ENCODE measurements around the gene KRT34.
"Not testable (repeated sequence)": the region's sequence is repeated elsewhere in the genome, so short reads cannot be mapped to it uniquely, and the experiment has no call there.

The KRT34 gene

DNA sequence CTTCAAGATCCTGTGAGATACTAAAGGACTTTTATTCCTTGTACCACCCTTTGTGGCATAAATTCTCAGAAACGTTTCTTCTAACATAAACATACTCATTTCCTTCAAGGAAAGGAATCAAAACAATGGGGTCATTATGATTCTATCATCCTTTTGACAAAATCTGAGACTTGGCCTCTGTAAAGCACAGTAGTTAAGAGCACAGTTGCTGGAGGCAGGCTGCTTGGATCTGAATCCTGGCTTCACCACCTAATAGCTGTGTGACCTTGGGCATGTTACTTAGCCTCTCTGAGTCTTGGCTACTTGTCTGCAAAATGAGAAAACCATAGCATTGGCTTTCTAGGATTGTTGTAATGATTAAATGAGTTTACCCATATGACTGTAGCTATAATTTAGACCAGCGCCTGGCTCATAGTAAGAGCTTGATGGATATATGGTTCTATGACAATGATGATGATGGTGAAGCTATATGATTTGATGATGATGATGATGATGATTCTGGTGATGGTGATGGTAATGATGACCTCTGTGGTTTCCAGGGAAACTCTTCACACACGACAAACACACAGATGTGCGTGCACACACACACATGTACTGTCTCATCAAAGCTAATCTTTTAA is 21.4 kb upstream of the KRT34 start:
- DNase-seq = peak; percentile 30 to 36

DNA sequence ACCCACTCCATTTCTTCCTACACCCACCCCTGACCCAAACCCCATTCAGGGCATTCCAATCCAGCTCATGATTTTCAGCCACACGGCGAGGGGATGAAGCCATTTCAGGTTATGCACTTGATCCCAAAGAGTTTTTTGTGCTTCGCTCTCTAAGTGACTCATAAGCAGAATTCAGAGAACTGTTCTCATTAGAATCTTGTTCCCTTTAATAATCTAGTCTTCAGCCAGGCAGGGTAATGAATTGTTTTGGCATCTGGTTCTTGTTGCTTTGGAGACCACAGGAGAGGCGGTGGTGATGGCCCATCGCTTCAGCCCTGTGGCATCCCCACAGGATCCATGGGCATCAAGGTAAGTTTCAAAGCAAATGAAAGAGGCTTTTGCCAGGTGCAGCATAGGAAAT is 20.1 kb upstream of the KRT34 start:
- no peak for DNase-seq

DNA sequence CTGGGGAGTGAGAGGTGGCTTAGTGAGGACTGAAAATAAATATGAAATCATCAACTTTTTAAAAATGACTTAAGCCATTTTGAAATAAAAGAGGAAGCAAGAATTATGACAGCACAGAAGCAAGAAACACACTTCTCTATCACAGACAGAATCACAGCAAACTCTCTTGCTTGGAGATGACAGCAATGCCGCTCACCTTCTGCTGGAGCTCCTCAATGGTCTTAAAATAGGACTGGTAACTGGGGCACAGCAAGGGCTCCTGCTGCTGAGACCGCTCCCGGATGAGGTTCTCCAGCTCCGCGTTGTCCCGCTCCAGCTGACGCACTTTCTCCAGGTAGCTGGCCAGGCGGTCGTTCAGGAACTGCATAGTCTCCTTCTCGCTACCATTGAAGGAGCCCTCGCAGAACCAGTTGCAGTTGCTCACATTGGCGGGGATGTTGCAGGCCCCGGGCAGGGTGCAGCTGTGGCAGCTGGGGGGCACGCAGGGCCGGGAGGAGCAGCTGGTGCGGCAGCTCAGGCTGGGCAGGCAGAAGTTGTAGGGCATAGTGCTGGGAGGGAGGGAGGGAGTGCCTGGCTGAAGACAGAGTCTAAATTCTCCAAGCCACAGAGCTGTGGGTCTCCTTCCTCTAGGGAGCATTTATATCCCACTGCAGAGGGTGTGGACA is 15.0 kb upstream of the KRT34 start, which contains the start of gene KRT31:
KRT31 (minus strand) TSS at position 613 of the 665 bp plus-strand sequence; CDS start at position 544, 69 bp downstream.
- DNase-seq = no peak

DNA sequence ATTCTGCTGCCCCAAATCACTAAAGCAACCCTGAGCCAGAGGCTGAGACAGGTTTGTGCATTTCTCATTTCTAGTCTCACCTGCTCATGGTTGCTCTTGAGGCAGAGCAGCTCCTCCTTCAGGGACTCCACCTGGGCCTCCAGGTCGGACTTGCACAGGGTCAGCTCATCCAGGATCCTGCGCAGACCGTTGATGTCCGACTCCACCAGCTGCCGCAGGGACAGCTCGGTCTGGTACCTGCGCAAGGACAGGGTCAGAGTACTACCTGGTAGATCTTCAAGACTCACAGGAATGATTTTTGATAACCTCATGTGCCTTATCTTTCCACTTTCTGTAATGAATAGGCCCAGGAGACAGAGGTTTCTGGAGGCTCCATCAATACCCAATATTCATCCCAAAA is 14.2 kb upstream of the KRT34 start:
- no peak for DNase-seq

DNA sequence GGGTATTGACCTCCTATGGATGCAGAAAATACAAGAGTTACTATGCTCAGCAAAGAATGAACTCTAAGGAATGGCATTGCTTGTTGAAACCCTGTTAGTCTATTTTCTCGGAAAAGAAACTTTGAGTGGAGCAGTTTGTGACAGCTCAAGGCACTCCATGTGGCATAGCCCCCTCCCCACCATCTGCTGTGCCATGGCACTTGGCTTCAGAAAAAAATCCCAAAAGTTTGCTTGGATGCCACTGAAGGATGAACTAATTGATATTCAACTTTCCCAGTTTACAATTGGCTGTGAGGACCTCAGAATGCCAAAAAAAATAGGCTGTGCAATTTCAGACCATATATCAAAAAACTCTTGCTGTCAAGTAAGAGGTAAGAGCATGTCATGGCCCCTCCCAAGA is 13.5 kb upstream of the KRT34 start:
- DNase-seq = no peak

DNA sequence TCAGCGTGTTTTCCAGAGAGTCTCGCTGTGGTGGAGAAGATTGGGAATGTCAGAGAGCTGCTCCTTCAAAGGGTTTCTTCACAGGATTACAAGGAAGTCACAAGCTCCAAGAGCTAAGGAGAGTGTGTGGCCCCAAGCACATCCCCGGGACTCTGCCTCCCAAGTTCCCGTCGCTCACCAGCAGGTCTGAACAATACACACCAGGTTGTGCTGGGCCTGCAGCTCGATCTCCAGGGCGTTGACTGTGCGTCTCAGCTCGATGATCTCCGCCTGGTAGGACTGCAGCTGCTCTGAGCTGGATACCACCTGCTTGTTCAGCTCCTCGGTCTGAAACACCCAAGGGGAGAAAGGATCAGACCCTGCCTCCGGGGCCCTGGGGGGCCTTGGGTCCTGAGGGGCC is 12.9 kb upstream of the KRT34 start:
- not testable (repeated sequence) for DNase-seq

DNA sequence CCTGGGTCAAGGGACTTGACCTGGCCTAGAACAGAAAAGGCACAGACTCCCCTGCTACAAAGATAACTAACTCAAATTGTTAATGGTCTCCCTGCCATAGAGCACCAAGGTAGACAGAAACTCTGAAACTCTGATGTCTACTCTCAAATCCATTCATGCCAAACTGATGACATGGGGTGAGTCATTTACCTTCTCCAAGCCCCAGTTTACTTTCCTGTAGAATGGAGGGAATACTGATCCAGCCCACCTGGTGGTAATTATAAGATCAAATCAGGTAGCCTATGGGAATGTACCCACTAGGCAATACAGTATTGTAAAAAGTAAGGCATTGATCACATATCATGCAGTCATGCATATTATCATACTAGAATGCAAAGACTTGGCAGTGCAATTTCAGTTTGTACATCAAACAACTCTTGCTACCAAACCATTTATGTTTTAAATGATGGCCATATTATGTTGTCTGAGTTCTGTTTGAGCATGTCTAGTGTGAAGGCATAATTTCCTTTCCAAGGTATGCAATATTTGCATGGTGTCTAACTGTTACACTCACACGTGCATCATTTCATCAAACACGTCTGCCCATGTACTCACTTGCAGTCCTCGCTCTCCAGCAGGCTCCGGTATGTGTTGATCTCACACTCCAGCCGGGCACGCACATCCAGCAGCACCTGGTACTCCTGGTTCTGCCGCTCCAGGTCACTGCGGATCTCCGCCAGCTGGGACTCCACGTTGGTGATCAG is 12.3 kb upstream of the KRT34 start:
- DNase-seq = no peak

DNA sequence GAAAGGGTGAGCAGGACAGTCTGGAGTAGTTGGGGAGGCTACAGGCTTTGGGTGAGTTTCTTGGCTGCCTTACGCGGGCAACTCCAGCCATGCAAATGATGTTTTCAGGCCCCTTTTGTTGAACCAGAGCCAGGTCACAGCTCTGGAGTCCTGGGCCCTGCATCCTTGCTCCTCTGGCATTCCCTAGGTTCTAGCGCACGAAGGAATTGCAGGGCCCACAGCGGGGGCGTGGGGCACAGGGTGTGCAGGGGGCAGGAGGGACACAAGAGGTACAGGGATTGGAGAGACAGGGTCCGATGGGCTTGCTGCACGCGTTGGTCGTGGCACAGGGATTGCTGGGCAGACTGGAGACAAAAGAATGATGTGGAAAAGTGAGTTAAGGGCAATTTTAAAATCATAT is 11.7 kb upstream of the KRT34 start:
- DNase-seq = no peak

DNA sequence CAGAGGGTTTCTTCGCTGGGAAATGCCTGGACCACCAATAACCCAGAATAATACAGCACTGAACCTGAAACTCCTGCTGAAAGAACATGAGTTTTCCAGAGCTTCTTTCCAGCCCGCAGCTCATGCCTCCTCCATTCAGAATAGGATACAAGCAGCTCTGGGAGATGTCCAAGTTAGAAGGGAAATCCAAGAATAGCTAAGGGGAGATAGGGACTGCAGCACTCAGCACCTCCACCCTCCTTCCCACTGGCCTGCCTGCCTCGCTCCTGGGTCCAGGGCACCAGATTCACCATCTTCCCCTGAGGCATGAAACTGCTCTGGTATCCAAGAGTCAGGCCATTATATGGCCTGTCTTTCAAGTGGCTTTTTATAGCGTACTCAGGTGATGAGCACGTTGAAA is 11.2 kb upstream of the KRT34 start:
- DNase-seq = no peak

DNA sequence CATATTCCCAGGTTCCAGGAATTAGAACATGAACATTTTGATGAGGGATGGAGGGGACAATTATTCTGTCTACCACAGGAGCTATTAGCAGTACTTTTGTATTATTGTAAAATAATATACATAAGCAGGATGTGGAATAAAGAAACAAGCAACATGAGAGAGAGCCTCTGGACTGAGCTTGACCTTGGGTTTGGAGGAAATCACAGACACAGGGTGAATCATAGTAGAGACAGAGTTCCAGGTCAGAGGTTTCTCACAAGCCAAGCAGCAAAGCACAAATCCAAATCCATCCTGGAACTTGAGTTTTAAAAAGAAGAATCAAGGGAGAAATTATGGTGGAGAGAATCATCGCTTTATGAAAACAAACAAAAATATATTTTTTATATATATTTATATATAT is 10.2 kb upstream of the KRT34 start:
- DNase-seq = no peak

DNA sequence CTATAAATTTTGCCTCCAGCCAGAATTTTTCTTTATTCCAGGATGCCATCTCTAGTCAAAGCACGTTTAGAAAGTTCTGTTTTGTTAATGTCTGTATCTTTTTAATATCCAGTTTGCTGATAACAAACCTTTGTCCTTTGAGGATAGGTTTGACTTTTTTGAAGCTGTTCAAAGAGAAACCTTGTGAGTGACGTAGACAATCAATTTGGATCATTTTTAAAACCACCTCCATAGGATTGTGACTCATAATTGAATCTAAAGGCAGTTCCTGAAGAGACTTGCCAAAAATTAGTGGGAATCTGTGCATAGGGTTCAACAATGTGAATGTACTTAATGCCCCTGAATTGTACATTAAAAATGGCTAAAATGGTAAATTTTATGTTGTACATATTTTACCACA is 9.4 kb upstream of the KRT34 start:
- no peak for DNase-seq

DNA sequence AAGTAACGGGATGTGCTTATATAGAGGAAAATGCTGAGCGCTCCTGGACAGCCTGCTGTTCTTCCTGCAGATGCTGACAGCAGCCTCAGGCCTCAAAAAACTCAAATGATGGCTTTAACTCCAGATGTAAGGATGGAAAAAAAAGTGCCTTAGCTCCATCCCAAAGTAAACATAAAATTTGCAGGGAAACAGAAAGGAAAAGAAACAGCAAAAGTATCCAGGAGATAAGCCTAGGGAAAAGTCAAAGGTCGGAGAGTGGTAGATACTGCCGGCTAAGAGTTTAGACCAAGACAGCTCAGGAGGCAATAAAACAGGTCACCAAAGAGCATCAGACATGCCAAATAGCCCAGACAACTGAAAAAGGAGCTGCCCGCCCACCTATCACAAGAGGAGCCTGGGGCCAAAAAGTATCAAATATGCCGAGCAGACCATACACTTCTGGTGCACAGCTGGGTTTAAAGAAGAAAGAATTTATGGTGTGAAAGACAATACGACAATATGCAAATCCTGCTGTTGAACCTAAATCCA is 8.4 kb upstream of the KRT34 start:
- DNase-seq = no peak

DNA sequence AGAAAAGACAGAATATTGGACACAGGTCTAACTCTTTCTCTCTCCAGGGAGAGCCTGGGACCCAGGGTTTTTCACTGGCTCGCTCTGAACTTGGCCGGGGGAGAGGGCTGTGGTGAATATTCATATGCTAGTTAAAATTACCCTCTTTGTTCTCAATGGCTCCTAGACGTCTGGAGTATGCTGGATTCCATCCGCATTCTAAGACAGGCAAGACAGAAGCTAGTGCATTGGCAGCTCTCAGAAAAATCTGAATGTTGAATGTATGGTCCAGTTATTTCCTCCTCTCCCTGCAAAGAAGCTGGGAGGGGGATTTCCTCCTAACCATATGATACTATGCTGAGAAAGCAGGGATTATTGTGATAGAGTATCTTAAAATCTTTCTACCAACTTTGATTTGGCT is 5.6 kb upstream of the KRT34 start:
- DNase-seq = no peak

DNA sequence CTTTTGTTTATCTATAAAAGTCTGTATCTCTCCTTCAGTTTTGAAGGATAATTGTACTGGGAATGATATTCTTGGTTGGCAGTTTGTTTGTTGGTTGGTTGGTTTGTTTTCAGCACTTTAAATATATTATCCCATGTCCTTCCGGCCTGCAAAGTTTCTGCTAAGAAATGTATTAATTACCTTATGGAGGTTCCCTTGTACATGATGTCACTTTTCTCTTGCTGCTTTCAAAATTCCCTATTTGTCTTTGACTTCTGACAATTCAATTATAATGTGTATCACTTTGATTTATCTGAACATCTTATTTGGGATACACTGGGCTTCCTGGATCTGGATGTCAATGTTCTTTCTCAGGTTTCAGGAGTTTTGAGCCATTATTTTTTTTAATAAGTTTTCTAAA is 4.1 kb upstream of the KRT34 start:
- DNase-seq = no peak

DNA sequence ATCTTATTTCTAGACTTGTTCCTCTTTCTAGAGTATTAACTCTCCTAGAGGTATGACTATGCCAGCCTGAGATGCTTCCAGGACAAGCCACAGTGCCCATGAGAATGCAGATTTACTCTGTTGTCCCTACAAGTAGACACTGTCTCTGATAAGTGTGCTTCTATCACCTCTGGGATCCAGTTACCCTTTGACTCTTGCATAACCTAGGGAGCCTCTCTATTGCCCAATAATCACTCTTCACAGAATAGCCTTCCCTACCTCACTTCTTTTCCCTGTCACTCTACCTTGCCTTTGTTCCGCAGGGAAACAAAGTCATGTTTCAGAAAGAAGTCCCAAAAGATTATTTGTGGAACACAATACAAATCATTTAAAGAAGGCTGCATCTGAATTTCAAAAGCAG is 1.6 kb upstream of the KRT34 start:
- DNase-seq = no peak

DNA sequence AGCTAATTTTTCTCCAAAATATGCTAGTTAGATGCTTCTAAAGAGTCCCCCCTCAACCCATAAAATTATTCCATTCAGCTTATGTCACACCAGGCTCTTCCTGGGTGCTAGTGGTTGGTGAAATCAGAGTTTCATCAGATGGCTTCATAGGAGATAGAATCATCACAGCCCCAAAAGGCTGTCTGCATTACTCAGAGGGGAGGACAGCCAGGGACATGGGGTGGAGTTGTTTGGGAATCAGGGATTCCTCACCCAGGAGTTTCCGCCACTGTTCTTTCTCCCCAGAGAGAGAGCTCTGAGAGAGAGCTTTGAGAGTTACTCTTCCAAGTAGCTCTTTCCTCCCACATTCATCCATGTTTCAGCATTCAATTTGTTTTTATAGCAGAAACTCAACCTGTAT is 288 bp upstream of the KRT34 start:
- DNase-seq = no peak

DNA sequence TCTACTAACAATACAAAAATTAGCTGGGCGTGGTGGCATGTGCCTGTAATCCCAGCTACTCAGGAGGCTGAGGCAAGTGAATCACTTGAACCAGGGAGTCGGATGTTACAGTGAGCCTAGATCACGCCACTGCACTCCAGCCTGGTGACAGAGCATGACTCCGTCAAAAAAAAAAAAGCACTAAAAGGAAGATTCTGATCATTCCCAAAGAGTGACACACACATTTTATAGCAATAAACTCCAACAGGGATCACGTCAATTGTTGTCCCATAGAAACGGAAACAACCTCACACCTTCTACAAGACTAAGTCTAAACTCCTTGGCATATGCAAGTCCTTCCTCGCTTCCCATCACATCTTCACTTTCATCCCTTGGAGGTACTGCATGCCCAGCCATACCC is 2.0 kb downstream of the KRT34 start:
- not testable (repeated sequence) for DNase-seq

DNA sequence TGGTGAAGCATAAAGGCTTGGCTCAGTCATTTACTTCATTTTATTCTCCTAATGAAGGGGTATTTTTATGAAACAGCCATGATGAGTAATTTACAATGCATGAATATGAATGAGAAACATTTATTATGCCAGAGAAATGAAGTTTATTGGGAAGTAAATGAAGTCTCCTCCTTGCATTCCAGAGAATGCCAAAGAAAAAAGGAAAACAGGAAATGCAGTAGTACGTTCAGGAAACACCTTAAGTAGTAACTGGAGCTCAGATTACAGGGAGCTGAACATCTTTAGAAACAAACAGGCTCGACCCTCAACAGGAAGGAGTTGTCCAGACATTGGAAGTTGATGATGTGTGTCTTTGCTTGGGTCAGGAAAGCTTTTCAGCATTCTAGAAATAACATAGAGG is 4.6 kb downstream of the KRT34 start:
- DNase-seq = no peak

DNA sequence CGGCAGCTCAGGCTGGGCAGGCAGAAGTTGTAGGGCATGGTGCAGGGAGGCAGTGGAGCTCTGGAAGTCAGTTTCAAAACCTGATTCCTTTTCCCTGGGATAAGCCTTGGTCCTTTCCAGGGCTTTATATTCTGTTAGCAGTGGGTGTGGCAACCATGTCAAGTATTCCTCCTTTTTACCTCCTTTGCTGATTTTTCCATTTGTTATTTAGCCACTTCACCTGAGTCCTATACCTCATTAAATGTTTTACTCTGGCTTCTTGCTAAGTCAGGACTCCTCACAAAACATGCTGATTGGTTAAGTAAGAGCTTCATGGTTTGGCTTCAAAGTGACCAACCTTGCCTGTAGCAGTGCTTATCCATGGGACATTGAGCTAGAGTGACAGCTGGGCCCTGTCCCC is 12.4 kb downstream of the KRT34 start, which contains the start of gene KRT33B:
KRT33B (minus strand) TSS at position 101 of the 400 bp plus-strand sequence; CDS start at position 38, 63 bp downstream.
- no peak for DNase-seq

DNA sequence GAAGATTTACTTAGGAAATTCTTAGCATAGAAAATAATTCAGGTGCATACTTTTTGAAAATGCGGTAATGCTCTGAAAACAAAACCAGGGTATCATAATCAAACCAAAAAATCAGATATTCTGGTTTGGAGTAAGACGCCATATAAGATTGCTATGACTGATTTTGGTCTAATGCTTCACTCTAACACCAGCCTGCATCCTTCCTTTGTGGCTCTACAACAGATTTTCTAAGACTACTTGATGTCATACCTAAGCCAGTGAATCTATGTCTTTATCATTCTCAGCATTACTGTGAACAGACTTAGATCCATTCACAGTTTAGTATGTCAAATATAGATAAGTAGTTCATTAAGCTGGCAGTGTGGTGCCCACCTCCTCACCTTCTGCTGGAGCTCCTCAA is 13.1 kb downstream of the KRT34 start:
- no peak for DNase-seq

DNA sequence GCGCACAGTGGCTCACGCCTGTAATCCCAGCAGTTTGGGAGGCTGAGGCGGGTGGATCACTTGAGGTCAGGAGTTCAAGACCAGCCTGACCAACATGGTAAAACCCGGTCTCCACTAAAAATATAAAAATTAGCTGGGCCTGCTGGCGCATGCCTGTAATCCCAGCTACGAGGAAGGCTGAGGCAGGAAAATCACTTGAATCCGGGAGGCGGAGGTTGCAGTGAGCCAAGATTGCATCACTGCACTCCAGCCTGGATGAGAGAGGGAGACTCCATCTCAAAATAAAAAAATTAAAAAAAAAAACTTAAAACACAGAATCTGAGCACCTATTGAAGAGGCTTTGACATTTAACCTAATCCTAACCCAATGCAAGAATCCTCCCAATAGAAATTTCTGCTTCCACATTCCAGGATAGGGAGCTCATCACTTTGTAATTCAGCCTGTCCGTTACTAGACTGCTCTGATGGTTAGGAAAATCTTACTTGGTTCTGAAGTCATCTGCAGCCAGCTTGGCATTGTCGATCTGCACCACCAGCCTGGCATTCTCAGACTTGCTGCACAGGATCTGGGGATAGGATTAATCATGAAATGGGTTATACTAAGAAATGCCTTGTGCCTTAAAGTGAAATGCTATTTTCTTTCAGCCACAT is 14.6 kb downstream of the KRT34 start:
- no peak for DNase-seq

DNA sequence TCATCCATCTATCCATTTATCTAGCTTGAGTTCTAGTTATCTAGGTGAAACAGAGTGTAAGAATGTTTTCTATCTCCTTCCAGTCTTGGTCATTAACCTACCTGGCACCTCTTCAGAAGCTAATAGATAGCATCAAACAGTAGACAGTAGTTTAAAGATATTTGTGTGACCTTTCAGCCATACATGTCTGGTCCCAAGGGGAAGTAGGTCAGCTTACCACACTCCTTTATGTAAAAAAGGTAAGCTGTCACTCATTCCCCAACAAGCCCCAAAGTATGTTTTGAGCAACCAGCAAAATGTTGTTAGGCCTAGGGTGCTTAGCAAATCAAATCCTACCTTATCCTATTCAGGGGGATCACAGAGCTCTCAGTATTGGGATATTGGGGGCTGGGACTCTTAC is 16.0 kb downstream of the KRT34 start:
- no peak for DNase-seq

DNA sequence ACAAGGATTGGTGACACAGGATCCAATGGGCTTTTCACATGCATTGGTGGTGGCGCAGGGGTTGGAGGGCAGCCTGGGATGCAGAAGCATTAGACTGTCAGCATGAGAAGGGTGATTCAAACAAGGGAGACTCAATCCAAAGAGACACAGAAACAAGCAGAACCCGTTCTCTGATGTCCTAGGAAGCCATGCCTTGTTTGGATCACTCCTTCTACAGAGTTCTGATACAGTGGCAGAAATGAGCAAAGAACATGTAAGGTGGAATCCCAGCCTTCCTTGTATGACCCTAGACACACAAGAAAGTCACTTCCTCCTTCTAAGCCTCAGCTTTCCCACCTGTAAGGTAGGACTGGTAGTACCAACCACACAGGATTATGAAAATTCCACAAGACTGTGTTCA is 18.2 kb downstream of the KRT34 start:
- DNase-seq = no peak

All from activated T-cell treated with anti-CD3 and anti-CD28 coated beads, Interleukin-2, amount 50 U/mL, for 48 hours (primary cell).